ENCODE measurements around the gene PTPRD. TPM values are rescaled to one million over a fixed set of nuclear protein-coding genes. Genes with fewer than 3 reads are reported as not detected.

Gene PTPRD
- total and polyA plus RNA-seq, 2 of the 4 experiments (the other 2 are of a cell fraction), result 0.07 to 0.18 TPM

GRCh38 chr9:9603345-9603744, 1009.5 kb downstream of the PTPRD start:
- Histone ChIP-seq H3K4me1 (ENCODE audit: control insufficient read depth, insufficient read depth, low read length) (no peaks in the 10 kb centered on the region), H3K18ac (ENCODE audit: low read depth, low read length) (no peak overlapping the region), H2BK5ac (ENCODE audit: low read depth, low read length, poor library complexity, severe bottlenecking) (no peak overlapping the region), H3K23ac (ENCODE audit: low read depth, low read length) (no peak overlapping the region), H2AK5ac (ENCODE audit: low read depth, low read length) (no peak overlapping the region), H3K56ac (ENCODE audit: extremely low read depth, insufficient read depth, low read length) (no peak overlapping the region), H3K14ac (replicated peaks; ENCODE audit: low read depth, low read length) (no peak overlapping the region), H3K27ac (ENCODE audit: insufficient read depth, low read length) (no peak overlapping the region), H3K4me2 (ENCODE audit: low read depth, low read length) (no peak overlapping the region), H3K36me3 (ENCODE audit: control insufficient read depth, insufficient read depth, low read length) (no peaks in the 10 kb centered on the region), H3K4me3 (ENCODE audit: insufficient read depth, low read depth, low read length) (no peak overlapping the region), H4K91ac (ENCODE audit: insufficient read depth, low read depth, low read length) (no peak overlapping the region), H3K79me1 (ENCODE audit: low read depth in 1 of 2, low read length in 2 of 2) (no peaks in the 10 kb centered on the region), H2BK120ac (ENCODE audit: low read depth, low read length) (no peak overlapping the region), H3K9me1 (ENCODE audit: insufficient read depth, low read length) (no peaks in the 10 kb centered on the region), H4K20me1 (ENCODE audit: insufficient read depth, low read length) (no peaks in the 10 kb centered on the region), H3K9me3 (ENCODE audit: control insufficient read depth, insufficient read depth, low read length) (no peaks in the 10 kb centered on the region), H3K4ac (ENCODE audit: low read depth, low read length) (no peak overlapping the region), H4K5ac (ENCODE audit: low read depth, low read length) (no peak overlapping the region), H2AK9ac (replicated peaks; ENCODE audit: low read depth, low read length, poor library complexity) (no peak overlapping the region), H3K9ac (ENCODE audit: low read depth, low read length) (no peak overlapping the region), H2AFZ (replicated peaks; ENCODE audit: low read length, poor library complexity) (no peak overlapping the region), H4K8ac (ENCODE audit: low read depth in 2 of 2, low read length in 2 of 2) (no peak overlapping the region), H2BK20ac (ENCODE audit: low read depth, low read length) (no peak overlapping the region), H2BK15ac (ENCODE audit: low read depth, low read length) (no peak overlapping the region), H3K27me3 (ENCODE audit: control insufficient read depth, insufficient read depth, low read length) (no peaks in the 10 kb centered on the region)
- no peak for DNase-seq
- no peak for ATAC-seq (ENCODE audit: low read depth)
- POLR2A ChIA-PET (ENCODE audit: unreplicated experiment), result no interaction called here
- CTCF ChIA-PET, result interaction anchor here (1.2 kb wide), 1 partner anchor 339 kb away, joined by 3 read pairs; no protein-coding TSS in a partner anchor
- in situ Hi-C loops (cut with MboI; ENCODE audit: low sequenced_read_pairs), result no loop called here
- BruUV-seq (replicated peaks), result no TSS peak
- TF ChIP-seq FOS (IDR thresholded peaks at IDR 0.05; ENCODE audit: low read depth, low read length) (no peak), NFE2L2 (IDR thresholded peaks at IDR 0.05; ENCODE audit: low read depth, low read length) (no peak), USF2 (IDR thresholded peaks at IDR 0.05; ENCODE audit: low read depth, low read length) (no peak), RFX5 (IDR thresholded peaks at IDR 0.05; ENCODE audit: low read depth, low read length) (no peak), BHLHE40 (IDR thresholded peaks at IDR 0.05; ENCODE audit: low read depth, low read length) (no peak), CEBPB (IDR thresholded peaks at IDR 0.05; ENCODE audit: low read depth, low read length) (no peak)
- TF ChIP-seq, protein P1, sequence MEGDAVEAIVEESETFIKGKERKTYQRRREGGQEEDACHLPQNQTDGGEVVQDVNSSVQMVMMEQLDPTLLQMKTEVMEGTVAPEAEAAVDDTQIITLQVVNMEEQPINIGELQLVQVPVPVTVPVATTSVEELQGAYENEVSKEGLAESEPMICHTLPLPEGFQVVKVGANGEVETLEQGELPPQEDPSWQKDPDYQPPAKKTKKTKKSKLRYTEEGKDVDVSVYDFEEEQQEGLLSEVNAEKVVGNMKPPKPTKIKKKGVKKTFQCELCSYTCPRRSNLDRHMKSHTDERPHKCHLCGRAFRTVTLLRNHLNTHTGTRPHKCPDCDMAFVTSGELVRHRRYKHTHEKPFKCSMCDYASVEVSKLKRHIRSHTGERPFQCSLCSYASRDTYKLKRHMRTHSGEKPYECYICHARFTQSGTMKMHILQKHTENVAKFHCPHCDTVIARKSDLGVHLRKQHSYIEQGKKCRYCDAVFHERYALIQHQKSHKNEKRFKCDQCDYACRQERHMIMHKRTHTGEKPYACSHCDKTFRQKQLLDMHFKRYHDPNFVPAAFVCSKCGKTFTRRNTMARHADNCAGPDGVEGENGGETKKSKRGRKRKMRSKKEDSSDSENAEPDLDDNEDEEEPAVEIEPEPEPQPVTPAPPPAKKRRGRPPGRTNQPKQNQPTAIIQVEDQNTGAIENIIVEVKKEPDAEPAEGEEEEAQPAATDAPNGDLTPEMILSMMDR (conservative IDR thresholded peaks at IDR 0.05; ENCODE audit: low read depth, low read length), result no peak
- intact Hi-C loops (cut with micrococcal nuclease), result no loop called here
- no CpG with 5 or more reads among the region's 2 CpGs for WGBS, 2 experiments (ENCODE audit: extremely low coverage in 2 of 2, insufficient read length in 1 of 2)
- dilution Hi-C loops (cut with HindIII; ENCODE audit: low sequenced_read_pairs, unreplicated experiment), result no loop called here
